Suprapubic skin (tissue), 3 donors: Measurements from ENCODE around the gene TEDC1.
"Not testable (repeated sequence)": the region's sequence is repeated elsewhere in the genome, so short reads cannot be mapped to it uniquely, and the experiment has no call there.

Experiments used
- EP300 ChIP-seq: sonication (generic); formaldehyde crosslinking; IDR thresholded peaks from one replicate; pipeline ENCODE4 v1.6.1; 2017; ENCODE audit warnings: antibody characterized with exemption
- TF ChIP-seq, protein P1 (sequence below), 2 donors: fragments of 200-600 bp in 1 of 2; fragments of 450-650 bp in 1 of 2; sonication (generic) in 1 of 2; IDR thresholded peaks; one replicate each; pipeline ENCODE4 v1.5.1; 2016 to 2019; ENCODE audit warnings: antibody characterized with exemption in 2 of 2, mild to moderate bottlenecking in 1 of 2, moderate library complexity in 1 of 2

DNA sequence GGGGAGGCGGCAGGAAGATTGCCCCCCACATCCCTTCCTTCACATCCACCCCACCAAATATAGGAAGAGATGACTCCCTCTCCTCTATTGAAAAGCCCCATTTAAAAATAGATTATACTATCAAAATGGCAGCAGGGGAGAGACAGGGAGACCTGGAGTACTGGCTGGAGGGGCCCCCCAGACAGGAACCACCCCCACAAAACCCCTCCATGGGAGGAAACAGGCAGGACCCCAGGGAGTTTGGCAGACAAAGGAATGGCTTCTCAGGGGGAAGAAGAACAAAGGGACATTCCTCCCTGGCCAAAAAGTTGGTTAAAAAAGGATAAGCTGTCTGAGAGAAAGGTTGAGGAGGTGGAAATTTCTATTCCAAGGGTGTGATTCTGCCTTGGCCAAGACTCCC lies 54.6 kb downstream of the TEDC1 start:
- TF ChIP-seq, protein P1, sequence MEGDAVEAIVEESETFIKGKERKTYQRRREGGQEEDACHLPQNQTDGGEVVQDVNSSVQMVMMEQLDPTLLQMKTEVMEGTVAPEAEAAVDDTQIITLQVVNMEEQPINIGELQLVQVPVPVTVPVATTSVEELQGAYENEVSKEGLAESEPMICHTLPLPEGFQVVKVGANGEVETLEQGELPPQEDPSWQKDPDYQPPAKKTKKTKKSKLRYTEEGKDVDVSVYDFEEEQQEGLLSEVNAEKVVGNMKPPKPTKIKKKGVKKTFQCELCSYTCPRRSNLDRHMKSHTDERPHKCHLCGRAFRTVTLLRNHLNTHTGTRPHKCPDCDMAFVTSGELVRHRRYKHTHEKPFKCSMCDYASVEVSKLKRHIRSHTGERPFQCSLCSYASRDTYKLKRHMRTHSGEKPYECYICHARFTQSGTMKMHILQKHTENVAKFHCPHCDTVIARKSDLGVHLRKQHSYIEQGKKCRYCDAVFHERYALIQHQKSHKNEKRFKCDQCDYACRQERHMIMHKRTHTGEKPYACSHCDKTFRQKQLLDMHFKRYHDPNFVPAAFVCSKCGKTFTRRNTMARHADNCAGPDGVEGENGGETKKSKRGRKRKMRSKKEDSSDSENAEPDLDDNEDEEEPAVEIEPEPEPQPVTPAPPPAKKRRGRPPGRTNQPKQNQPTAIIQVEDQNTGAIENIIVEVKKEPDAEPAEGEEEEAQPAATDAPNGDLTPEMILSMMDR (IDR thresholded peaks at IDR 0.05) = not testable (repeated sequence)
- TF ChIP-seq EP300 = not testable (repeated sequence)
